ENCODE measurements around the gene CCNE1. TPM values are rescaled to one million over a fixed set of nuclear protein-coding genes. Genes with fewer than 3 reads are reported as not detected.

Gene CCNE1
- polyA plus RNA-seq, 1 of the 3 experiments (the other 2 are of a cell fraction): 8.9 TPM

GRCh38 chr19:29812881-29813275, 1.1 kb downstream of the CCNE1 start:
- ChIA-PET CTCF (interaction anchor here (0.9 to 1.9 kb wide), 5 partner anchors 24 to 119 kb away, joined by 3 to 5 read pairs (median 3); no protein-coding TSS in a partner anchor), POLR2A (no interaction called here)
- Histone ChIP-seq H3K79me2 (ENCODE audit: insufficient read depth) (no peaks in the 10 kb centered on the region), H3K4me1 (ENCODE audit: control insufficient read depth in 1 of 2, insufficient read depth in 2 of 2, low read depth in 1 of 2, low read length in 1 of 2) (peaks cover 0 to 15% of the 10 kb centered on the region in 2 experiments; a peak in 1 of 4 replicates), H3K9me2 (no peaks in the 10 kb centered on the region), H3K36me3 (replicated peaks in 1 of 2; ENCODE audit: control insufficient read depth in 1 of 2, insufficient read depth in 2 of 2, low read length in 1 of 2) (peaks cover 0 to 15% of the 10 kb centered on the region in 2 experiments), H3K4me3 (ENCODE audit: low read depth in 2 of 2, low read length in 1 of 2) (peak overlapping the region; percentile 62 to 65), H3K9ac (peak overlapping the region; percentile 39; the same call in 1 of the 2 replicates), H3K27ac (ENCODE audit: low read depth in 2 of 2, low read length in 1 of 2) (no peak overlapping the region), H2AFZ (ENCODE audit: low read depth) (peak overlapping the region; percentile 81; the same call in 1 of the 2 replicates), H3F3A (replicated peaks; ENCODE audit: insufficient read depth) (no peaks in the 10 kb centered on the region), H3K4me2 (peak overlapping the region; percentile 75), H3K9me3 (no peaks in the 10 kb centered on the region), H4K20me1 (ENCODE audit: insufficient read depth) (no peaks in the 10 kb centered on the region), H3K27me3 (ENCODE audit: insufficient read depth) (no peaks in the 10 kb centered on the region)
- WGBS (ENCODE audit: low lambda C conversion rate): 86% methylated on average over 5 of the region's 6 CpGs
- no peak for DNase-seq
- TF ChIP-seq USF2 (IDR thresholded peaks at IDR 0.05; ENCODE audit: borderline replicate concordance, low read depth, low read length) (no peak), RCOR1 (IDR thresholded peaks at IDR 0.05; ENCODE audit: low read length) (no peak), CHD2 (IDR thresholded peaks at IDR 0.05; ENCODE audit: low read length, partially characterized antibody) (no peak), YY1 (IDR thresholded peaks at IDR 0.05; ENCODE audit: low read depth) (no peak), JUND (IDR thresholded peaks at IDR 0.05) (no peak), FOSL2 (IDR thresholded peaks at IDR 0.05; ENCODE audit: borderline replicate concordance, low read depth) (no peak), GATA2 (CRISPR knock-in tag; IDR thresholded peaks at IDR 0.05) (no peak), NRF1 (IDR thresholded peaks at IDR 0.05; ENCODE audit: low read depth, low read length) (no peak), MAX (IDR thresholded peaks at IDR 0.05; ENCODE audit: low read depth) (no peak), EZH2phosphoT487 (IDR thresholded peaks at IDR 0.05; ENCODE audit: borderline replicate concordance, low read depth) (no peak), REST (IDR thresholded peaks at IDR 0.05; ENCODE audit: low read depth, low read length) (no peak)

- H3K4me1 ChIP-seq (ENCODE audit: control insufficient read depth in 1 of 2, insufficient read depth in 2 of 2, low read depth in 1 of 2, low read length in 1 of 2): peaks cover 0 to 15% of the 10 kb centered on the region in 2 experiments; a peak in 1 of 4 replicates
- no peaks in the 10 kb centered on the region for H3F3A ChIP-seq (replicated peaks; ENCODE audit: insufficient read depth)
- H3K79me2 ChIP-seq (ENCODE audit: insufficient read depth): no peaks in the 10 kb centered on the region
- ChIA-PET POLR2A (no interaction called here), CTCF (interaction anchor here (1.2 to 1.9 kb wide), 3 partner anchors 35 to 97 kb away, joined by 3 to 5 read pairs (median 4); no protein-coding TSS in a partner anchor)
- no peaks in the 10 kb centered on the region for H3K27me3 ChIP-seq (ENCODE audit: insufficient read depth)
- 94% methylated on average over 6 of the region's 6 CpGs for WGBS (ENCODE audit: low lambda C conversion rate)
- peaks cover 0 to 15% of the 10 kb centered on the region in 2 experiments for H3K36me3 ChIP-seq (replicated peaks in 1 of 2; ENCODE audit: control insufficient read depth in 1 of 2, insufficient read depth in 2 of 2, low read length in 1 of 2)
- H3K27ac ChIP-seq (ENCODE audit: low read depth in 2 of 2, low read length in 1 of 2): no peak overlapping the region
- no peaks in the 10 kb centered on the region for H3K9me2 ChIP-seq
- no peaks in the 10 kb centered on the region for H4K20me1 ChIP-seq (ENCODE audit: insufficient read depth)
- no peaks in the 10 kb centered on the region for H3K9me3 ChIP-seq
- DNase-seq: no peak
- H3K9ac ChIP-seq: no peak overlapping the region
- H2AFZ ChIP-seq (ENCODE audit: low read depth): no peak overlapping the region
- H3K4me3 ChIP-seq (ENCODE audit: low read depth in 2 of 2, low read length in 1 of 2): no peak overlapping the region
- H3K4me2 ChIP-seq: no peak overlapping the region
- TF ChIP-seq REST (IDR thresholded peaks at IDR 0.05; ENCODE audit: low read depth, low read length) (no peak), NRF1 (IDR thresholded peaks at IDR 0.05; ENCODE audit: low read depth, low read length) (no peak), SMC3 (IDR thresholded peaks at IDR 0.05; ENCODE audit: low read depth, low read length) (no peak), FOSL2 (IDR thresholded peaks at IDR 0.05; ENCODE audit: borderline replicate concordance, low read depth) (no peak), SIN3A (IDR thresholded peaks at IDR 0.05; ENCODE audit: borderline replicate concordance, low read depth, low read length) (no peak), CTCF (IDR thresholded peaks at IDR 0.05) (no peak), EP300 (IDR thresholded peaks at IDR 0.05; ENCODE audit: borderline replicate concordance in 1 of 2, low read depth in 1 of 2, low read length in 1 of 2) (no peak), RCOR1 (IDR thresholded peaks at IDR 0.05; ENCODE audit: low read length) (no peak), FOXJ3 (CRISPR knock-in tag; IDR thresholded peaks at IDR 0.05) (no peak)
Observed at GRCh38 chr19:29813642-29814041, 1.9 kb downstream of the CCNE1 start.
